ENCODE results near the gene ZNF428.
"Not testable (repeated sequence)": the region's sequence is repeated elsewhere in the genome, so short reads cannot be mapped to it uniquely, and the experiment has no call there.

ZNF428 gene

GRCh38 chr19:43607238-43608205 lies 11.9 kb downstream of the ZNF428 start:
- no peak for FAIRE-seq
- no peak for TF ChIP-seq PAX5 (IDR thresholded peaks at IDR 0.05; ENCODE audit: insufficient read depth, low read length, severe bottlenecking)
- TF ChIP-seq SPI1 (IDR thresholded peaks at IDR 0.05; ENCODE audit: low read depth, low read length) = no peak
- no peak for TF ChIP-seq POU2F2 (IDR thresholded peaks at IDR 0.05; ENCODE audit: low read depth, low read length)
- no peak for TF ChIP-seq POLR2AphosphoS5 (IDR thresholded peaks at IDR 0.05; ENCODE audit: low read depth, low read length)
- no peak for TF ChIP-seq POLR2A (IDR thresholded peaks at IDR 0.05; ENCODE audit: low read depth, low read length)
- no peak for TF ChIP-seq TAF1 (IDR thresholded peaks at IDR 0.05; ENCODE audit: low read depth, low read length)

GRCh38 chr19:43606569-43607229 lies 12.7 kb downstream of the ZNF428 start:
- FAIRE-seq (peak; percentile 57), DNase-seq (ENCODE audit: insufficient read length, low spot score) (no peak)
- TF ChIP-seq TAF1 (IDR thresholded peaks at IDR 0.05; ENCODE audit: low read depth, low read length) = no peak
- no peak for TF ChIP-seq POLR2AphosphoS5 (IDR thresholded peaks at IDR 0.05; ENCODE audit: low read depth, low read length)
- no peak for TF ChIP-seq SPI1 (IDR thresholded peaks at IDR 0.05; ENCODE audit: low read depth, low read length)

More at GRCh38 chr19:43607238-43608205, 11.9 kb downstream of the ZNF428 start:
- no peak for DNase-seq (ENCODE audit: insufficient read length, low spot score)

GRCh38 chr19:43605875-43606568 lies 13.4 kb downstream of the ZNF428 start:
- TF ChIP-seq SPI1 (IDR thresholded peaks at IDR 0.05; ENCODE audit: low read depth, low read length) = no peak
- TF ChIP-seq POU2F2 (IDR thresholded peaks at IDR 0.05; ENCODE audit: low read depth, low read length) = no peak
- no peak for TF ChIP-seq POLR2AphosphoS5 (IDR thresholded peaks at IDR 0.05; ENCODE audit: low read depth, low read length)
- TF ChIP-seq PAX5 (IDR thresholded peaks at IDR 0.05; ENCODE audit: insufficient read depth, low read length, severe bottlenecking) = no peak
- TF ChIP-seq POLR2A (IDR thresholded peaks at IDR 0.05; ENCODE audit: low read depth, low read length) = no peak
- TF ChIP-seq TAF1 (IDR thresholded peaks at IDR 0.05; ENCODE audit: low read depth, low read length) = no peak
- no peak for FAIRE-seq
- DNase-seq (ENCODE audit: insufficient read length, low spot score) = no peak

GRCh38 chr19:43600326-43600725 lies 19.1 kb downstream of the ZNF428 start:
- not testable (repeated sequence) for FAIRE-seq; DNase-seq (ENCODE audit: insufficient read length, low spot score)

GRCh38 chr19:43599635-43600295 lies 19.7 kb downstream of the ZNF428 start:
- no peak for DNase-seq (ENCODE audit: insufficient read length, low spot score)
- FAIRE-seq = no peak
- no peak for TF ChIP-seq POU2F2 (IDR thresholded peaks at IDR 0.05; ENCODE audit: low read depth, low read length)
- TF ChIP-seq SPI1 (IDR thresholded peaks at IDR 0.05; ENCODE audit: low read depth, low read length) = no peak
- TF ChIP-seq PAX5 (IDR thresholded peaks at IDR 0.05; ENCODE audit: insufficient read depth, low read length, severe bottlenecking) = no peak
- TF ChIP-seq POLR2AphosphoS5 (IDR thresholded peaks at IDR 0.05; ENCODE audit: low read depth, low read length) = no peak
- no peak for TF ChIP-seq TAF1 (IDR thresholded peaks at IDR 0.05; ENCODE audit: low read depth, low read length)
- no peak for TF ChIP-seq POLR2A (IDR thresholded peaks at IDR 0.05; ENCODE audit: low read depth, low read length)

- DNase-seq (ENCODE audit: insufficient read length, low spot score) (no peak), FAIRE-seq (no peak)
- TF ChIP-seq TAF1 (IDR thresholded peaks at IDR 0.05; ENCODE audit: low read depth, low read length) (no peak), POLR2A (IDR thresholded peaks at IDR 0.05; ENCODE audit: low read depth, low read length) (no peak), PAX5 (IDR thresholded peaks at IDR 0.05; ENCODE audit: insufficient read depth, low read length, severe bottlenecking) (no peak), SPI1 (IDR thresholded peaks at IDR 0.05; ENCODE audit: low read depth, low read length) (no peak), POU2F2 (IDR thresholded peaks at IDR 0.05; ENCODE audit: low read depth, low read length) (no peak), POLR2AphosphoS5 (IDR thresholded peaks at IDR 0.05; ENCODE audit: low read depth, low read length) (no peak)
Observed at GRCh38 chr19:43598445-43599240, 20.8 kb downstream of the ZNF428 start.

- DNase-seq (ENCODE audit: insufficient read length, low spot score) (no peak), FAIRE-seq (no peak)
- TF ChIP-seq POLR2A (IDR thresholded peaks at IDR 0.05; ENCODE audit: low read depth, low read length) (no peak), TAF1 (IDR thresholded peaks at IDR 0.05; ENCODE audit: low read depth, low read length) (no peak), SPI1 (IDR thresholded peaks at IDR 0.05; ENCODE audit: low read depth, low read length) (no peak), POU2F2 (IDR thresholded peaks at IDR 0.05; ENCODE audit: low read depth, low read length) (no peak), PAX5 (IDR thresholded peaks at IDR 0.05; ENCODE audit: insufficient read depth, low read length, severe bottlenecking) (no peak)
Observed at GRCh38 chr19:43597876-43598275, 21.6 kb downstream of the ZNF428 start.

- DNase-seq (ENCODE audit: insufficient read length, low spot score) (no peak), FAIRE-seq (no peak)
- TF ChIP-seq POLR2A (IDR thresholded peaks at IDR 0.05; ENCODE audit: low read depth, low read length) = no peak
- 0 out of 2 replicates have a peak, but pooled peaks have one; percentile 1 for TF ChIP-seq SPI1 (IDR thresholded peaks at IDR 0.05; ENCODE audit: low read depth, low read length)
- TF ChIP-seq POLR2AphosphoS5 (IDR thresholded peaks at IDR 0.05; ENCODE audit: low read depth, low read length) = no peak
- no peak for TF ChIP-seq POU2F2 (IDR thresholded peaks at IDR 0.05; ENCODE audit: low read depth, low read length)
- TF ChIP-seq PAX5 (IDR thresholded peaks at IDR 0.05; ENCODE audit: insufficient read depth, low read length, severe bottlenecking) = no peak
- TF ChIP-seq TAF1 (IDR thresholded peaks at IDR 0.05; ENCODE audit: low read depth, low read length) = no peak
Observed at GRCh38 chr19:43596842-43597461, 22.5 kb downstream of the ZNF428 start.

Measured in GM12891 (cell line).